GM12875 (cell line): Measurements from ENCODE around the gene PNLDC1.
"Not testable (repeated sequence)": the region's sequence is repeated elsewhere in the genome, so short reads cannot be mapped to it uniquely, and the experiment has no call there.

Experiments
- H3K4me3 ChIP-seq: one replicate; pipeline ENCODE4 v1.5.1; 2011; ENCODE audit warnings: low read depth, low read length, control low read depth
- CTCF ChIP-seq: IDR thresholded peaks from 2 replicates; pipeline ENCODE4 v1.5.1; 2011; ENCODE audit warnings: low read depth, mild to moderate bottlenecking, control low read depth, inconsistent platforms, low read length, moderate library complexity, borderline replicate concordance; ENCODE audit not compliant: insufficient read depth

PNLDC1 gene

GRCh38 chr6:159858259-159858658 is 58.2 kb downstream of the PNLDC1 start:
- H3K4me3 ChIP-seq = no peak overlapping the region
- TF ChIP-seq CTCF = no peak

GRCh38 chr6:159860482-159860881 is 60.4 kb downstream of the PNLDC1 start:
- TF ChIP-seq CTCF = no peak
- H3K4me3 ChIP-seq = no peak overlapping the region

- no peak for TF ChIP-seq CTCF
- no peak overlapping the region for H3K4me3 ChIP-seq
These were observed 62.0 kb downstream of the PNLDC1 start for GRCh38 chr6:159862103-159862502.

DNA sequence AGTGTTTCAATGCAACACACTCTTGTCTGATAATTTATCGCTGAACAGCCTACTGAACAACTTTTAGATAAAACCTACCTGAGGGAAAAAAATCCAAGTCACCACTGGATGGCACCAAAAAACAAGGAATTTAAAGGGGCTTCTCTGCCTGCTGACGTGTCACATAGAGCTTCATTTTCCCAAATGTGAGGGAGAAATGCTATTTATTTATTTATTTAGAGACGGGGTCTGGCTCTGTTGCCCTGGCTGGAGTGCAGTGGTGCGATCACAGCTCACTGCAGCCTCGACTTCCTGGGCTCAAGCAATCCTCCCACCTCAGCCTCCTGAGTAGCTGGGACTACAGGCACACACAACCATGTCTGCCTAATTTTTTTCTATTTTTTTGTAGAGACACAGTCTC is 63.3 kb downstream of the PNLDC1 start:
- not testable (repeated sequence) for H3K4me3 ChIP-seq

DNA sequence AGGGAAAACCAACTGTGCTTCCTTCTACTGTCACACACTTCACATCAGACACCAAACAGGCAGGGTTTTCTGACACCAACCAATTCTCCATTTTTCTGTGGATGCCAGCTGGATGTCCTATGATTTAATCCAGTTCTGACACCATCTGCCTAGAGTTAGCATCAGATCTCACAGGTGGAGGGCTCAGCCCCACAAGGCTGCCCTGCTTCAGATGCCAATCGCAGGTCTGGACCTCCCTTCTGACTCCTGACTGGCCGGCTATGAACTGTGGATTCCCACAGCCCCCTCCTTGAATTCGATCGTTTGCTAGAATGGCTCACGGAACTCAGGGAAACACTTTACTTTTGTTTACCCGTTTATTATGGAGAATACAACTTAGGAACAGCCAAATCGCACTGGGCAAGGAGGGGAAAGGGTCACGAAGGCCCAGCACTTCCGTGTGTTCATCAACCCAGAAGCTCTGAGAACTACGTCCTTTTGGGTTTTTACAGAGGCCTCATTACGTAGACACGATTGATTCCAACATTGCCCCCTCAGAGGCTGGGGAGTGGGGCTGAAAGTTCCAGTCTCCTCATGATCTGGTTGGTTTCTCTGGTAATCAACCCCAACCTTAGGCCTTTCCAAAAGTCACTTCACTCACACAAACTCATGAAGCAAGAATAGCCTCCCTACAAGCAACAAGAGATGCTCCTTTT is 65.3 kb downstream of the PNLDC1 start:
- H3K4me3 ChIP-seq = no peak overlapping the region
- TF ChIP-seq CTCF = no peak

- TF ChIP-seq CTCF = no peak
- H3K4me3 ChIP-seq = no peak overlapping the region
These were observed 66.5 kb downstream of the PNLDC1 start for GRCh38 chr6:159866286-159867247.
